Nephron (organoid): ENCODE data around the gene WDR20.

Experiments used
- H3K27ac Mint-ChIP-seq, 3 experiments: 2 replicates each; pipeline ENCODE4 v1.8.0; 2020; ENCODE audit warnings: mixed read lengths in 3 of 3, mild to moderate bottlenecking in 2 of 3, moderate library complexity in 1 of 3
- H3K27me3 Mint-ChIP-seq: 2 replicates; pipeline ENCODE4 v1.8.0; 2021; ENCODE audit warnings: low read depth, mild to moderate bottlenecking, moderate library complexity, mixed read lengths
- H3K36me3 Mint-ChIP-seq: 2 replicates; pipeline ENCODE4 v1.8.0; 2020; ENCODE audit warnings: low read depth, mixed read lengths
- H3K4me1 Mint-ChIP-seq: 2 replicates; pipeline ENCODE4 v1.8.0; 2020; ENCODE audit warnings: mixed read lengths
- H3K4me3 Mint-ChIP-seq, 3 experiments: 2 replicates each; pipeline ENCODE4 v1.8.0; 2020; ENCODE audit warnings: mild to moderate bottlenecking in 3 of 3, mixed read lengths in 3 of 3, moderate library complexity in 2 of 3
- H3K9me3 Mint-ChIP-seq: 2 replicates; pipeline ENCODE4 v1.8.0; 2020; ENCODE audit warnings: mixed read lengths
- TF ChIP-seq, protein P1 (sequence below), 3 experiments: fragments of 200-600 bp; sonication (generic); IDR thresholded peaks; one replicate each; pipeline ENCODE4 v1.5.0; 2021; ENCODE audit warnings: antibody characterized with exemption in 3 of 3; ENCODE audit not compliant: unreplicated experiment in 3 of 3

WDR20 gene

DNA sequence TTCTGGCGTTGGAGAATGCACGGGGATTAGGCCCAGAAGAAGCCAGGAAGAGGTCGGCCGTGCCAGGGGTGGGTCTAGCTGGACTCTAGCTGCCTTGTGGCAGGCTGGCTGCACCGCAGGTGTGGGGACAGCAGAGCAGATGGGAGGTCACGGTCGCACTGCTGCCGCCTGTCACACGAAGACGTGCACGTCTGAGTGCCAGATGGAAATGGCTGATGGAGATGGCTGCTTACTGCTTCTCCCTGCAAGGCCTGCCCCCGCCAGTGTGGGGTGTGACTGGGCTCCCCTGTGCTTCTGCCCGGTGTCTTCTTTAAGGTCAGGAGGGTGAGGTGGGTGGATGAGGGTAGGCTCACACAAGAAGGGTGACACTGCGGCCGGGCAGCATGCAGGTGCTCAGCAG lies 86.2 kb downstream of the WDR20 start:
- H3K36me3 Mint-ChIP-seq = peaks cover 23% of the 10 kb centered on the region
- no peaks in the 10 kb centered on the region for H3K9me3 Mint-ChIP-seq
- peak overlapping the region in 2 of 3 experiments; percentile 25 to 57 for H3K27ac Mint-ChIP-seq
- H3K4me3 Mint-ChIP-seq = no peak overlapping the region
- H3K27me3 Mint-ChIP-seq = no peaks in the 10 kb centered on the region
- peaks cover 22% of the 10 kb centered on the region for H3K4me1 Mint-ChIP-seq
- TF ChIP-seq, protein P1, sequence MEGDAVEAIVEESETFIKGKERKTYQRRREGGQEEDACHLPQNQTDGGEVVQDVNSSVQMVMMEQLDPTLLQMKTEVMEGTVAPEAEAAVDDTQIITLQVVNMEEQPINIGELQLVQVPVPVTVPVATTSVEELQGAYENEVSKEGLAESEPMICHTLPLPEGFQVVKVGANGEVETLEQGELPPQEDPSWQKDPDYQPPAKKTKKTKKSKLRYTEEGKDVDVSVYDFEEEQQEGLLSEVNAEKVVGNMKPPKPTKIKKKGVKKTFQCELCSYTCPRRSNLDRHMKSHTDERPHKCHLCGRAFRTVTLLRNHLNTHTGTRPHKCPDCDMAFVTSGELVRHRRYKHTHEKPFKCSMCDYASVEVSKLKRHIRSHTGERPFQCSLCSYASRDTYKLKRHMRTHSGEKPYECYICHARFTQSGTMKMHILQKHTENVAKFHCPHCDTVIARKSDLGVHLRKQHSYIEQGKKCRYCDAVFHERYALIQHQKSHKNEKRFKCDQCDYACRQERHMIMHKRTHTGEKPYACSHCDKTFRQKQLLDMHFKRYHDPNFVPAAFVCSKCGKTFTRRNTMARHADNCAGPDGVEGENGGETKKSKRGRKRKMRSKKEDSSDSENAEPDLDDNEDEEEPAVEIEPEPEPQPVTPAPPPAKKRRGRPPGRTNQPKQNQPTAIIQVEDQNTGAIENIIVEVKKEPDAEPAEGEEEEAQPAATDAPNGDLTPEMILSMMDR (IDR thresholded peaks at IDR 0.05; ENCODE audit: unreplicated experiment in 3 of 3) = no peak

DNA sequence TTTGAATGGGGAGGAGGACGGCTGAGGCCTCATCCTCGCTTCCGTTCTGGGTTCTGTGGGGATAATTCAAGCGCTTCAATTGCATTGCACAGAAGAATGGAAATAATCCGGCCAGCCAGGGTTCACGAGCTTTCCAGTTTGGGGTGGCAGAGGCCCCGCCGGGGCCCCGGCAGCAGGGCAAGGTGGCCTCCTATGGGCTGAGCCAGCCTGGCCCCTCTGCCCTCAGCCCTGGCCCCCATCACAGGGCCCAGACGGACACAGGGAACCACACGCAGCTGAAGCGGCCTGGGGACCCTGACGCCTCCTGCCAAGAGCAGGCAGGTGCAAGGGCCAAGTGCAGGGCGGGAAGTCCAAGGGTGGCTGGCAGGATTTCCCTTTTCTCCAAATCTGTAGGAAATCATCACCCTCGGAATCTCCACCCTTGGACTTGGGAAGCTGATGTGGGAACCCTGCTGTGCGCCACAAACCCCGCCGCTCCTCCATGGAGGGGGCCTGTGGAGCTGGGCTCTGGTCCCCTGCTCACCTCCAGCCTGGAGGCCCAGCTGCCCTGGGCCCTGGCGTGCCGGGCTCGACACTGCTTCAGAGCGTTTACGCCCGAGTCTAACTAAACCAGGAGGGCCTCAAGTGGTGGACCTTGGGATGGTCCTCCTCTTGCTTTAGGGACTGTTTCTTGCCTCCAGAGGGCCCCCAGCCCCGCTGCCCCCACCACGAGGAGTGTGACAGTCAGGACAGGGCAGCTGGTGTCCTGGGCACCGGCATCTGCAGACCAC lies 86.8 kb downstream of the WDR20 start:
- TF ChIP-seq, protein P1 (IDR thresholded peaks at IDR 0.05; ENCODE audit: unreplicated experiment in 3 of 3) = no peak
- Mint-ChIP-seq H3K36me3 (peaks cover 23% of the 10 kb centered on the region), H3K4me1 (peaks cover 22% of the 10 kb centered on the region), H3K27ac (no peak overlapping the region), H3K4me3 (no peak overlapping the region), H3K9me3 (no peaks in the 10 kb centered on the region), H3K27me3 (no peaks in the 10 kb centered on the region)

- no peaks in the 10 kb centered on the region for H3K9me3 Mint-ChIP-seq
- H3K4me1 Mint-ChIP-seq = peaks cover 22% of the 10 kb centered on the region
- H3K4me3 Mint-ChIP-seq = no peak overlapping the region
- no peaks in the 10 kb centered on the region for H3K27me3 Mint-ChIP-seq
- TF ChIP-seq, protein P1 (IDR thresholded peaks at IDR 0.05; ENCODE audit: unreplicated experiment in 3 of 3) = no peak
- no peak overlapping the region for H3K27ac Mint-ChIP-seq
- peaks cover 23% of the 10 kb centered on the region for H3K36me3 Mint-ChIP-seq
These were observed 87.7 kb downstream of the WDR20 start for GRCh38 chr14:102227184-102227964.

DNA sequence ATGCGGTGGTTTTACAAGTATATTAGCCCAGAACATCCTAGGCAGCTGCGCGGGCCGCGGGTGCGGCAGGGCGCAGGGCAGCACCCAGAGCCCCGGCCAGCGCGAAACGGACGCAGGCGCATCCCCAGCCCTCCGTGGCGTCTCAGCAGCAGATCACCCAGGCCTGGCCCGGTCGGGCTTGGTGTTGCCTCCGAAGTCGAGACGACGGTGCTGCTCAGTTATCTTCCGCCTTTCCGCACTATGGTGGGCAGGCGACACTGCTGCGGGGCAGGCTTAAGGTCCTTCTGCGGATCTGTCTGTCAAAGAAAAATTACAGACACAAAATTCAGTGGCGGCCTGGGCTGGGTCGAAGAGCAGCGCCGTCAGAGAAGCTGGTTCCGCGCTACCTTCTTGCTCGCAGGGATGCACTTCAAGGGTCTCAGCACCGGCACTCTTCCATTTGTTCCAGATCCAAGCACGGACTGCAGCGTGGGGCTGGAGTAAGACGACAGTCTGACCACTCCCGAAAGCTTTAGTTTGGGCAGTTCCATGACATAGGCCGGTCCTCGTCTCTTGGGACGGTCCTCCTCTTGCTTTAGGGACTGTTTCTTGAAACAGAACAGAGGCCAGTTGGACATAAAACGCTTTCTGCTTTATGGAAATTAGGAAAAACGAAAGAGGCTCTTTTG lies 89.5 kb downstream of the WDR20 start:
- no peak overlapping the region for H3K4me3 Mint-ChIP-seq
- no peaks in the 10 kb centered on the region for H3K27me3 Mint-ChIP-seq
- no peak overlapping the region for H3K27ac Mint-ChIP-seq
- H3K9me3 Mint-ChIP-seq = no peaks in the 10 kb centered on the region
- peaks cover 19% of the 10 kb centered on the region for H3K36me3 Mint-ChIP-seq
- H3K4me1 Mint-ChIP-seq = peaks cover 17% of the 10 kb centered on the region
- TF ChIP-seq, protein P1 (IDR thresholded peaks at IDR 0.05; ENCODE audit: unreplicated experiment in 3 of 3) = no peak

- peaks cover 15% of the 10 kb centered on the region for H3K36me3 Mint-ChIP-seq
- H3K9me3 Mint-ChIP-seq = no peaks in the 10 kb centered on the region
- H3K27ac Mint-ChIP-seq = no peak overlapping the region
- no peak overlapping the region for H3K4me3 Mint-ChIP-seq
- TF ChIP-seq, protein P1 (IDR thresholded peaks at IDR 0.05; ENCODE audit: unreplicated experiment in 3 of 3) = no peak
- no peaks in the 10 kb centered on the region for H3K27me3 Mint-ChIP-seq
- peaks cover 13% of the 10 kb centered on the region for H3K4me1 Mint-ChIP-seq
These were observed 90.0 kb downstream of the WDR20 start for GRCh38 chr14:102229739-102230092.
